OCI-LY7 (cell line): ENCODE data around the gene CA5A.

Source experiments
- EZH2phosphoT487 ChIP-seq: fragments of 200-600 bp; sonication (generic); IDR thresholded peaks from 2 replicates; pipeline ENCODE4 v1.6.1; 2018; ENCODE audit warnings: low read depth, borderline replicate concordance, mild to moderate bottlenecking, mixed run types, antibody characterized with exemption, low read length, moderate library complexity, mixed read lengths
- TF ChIP-seq, protein P1 (sequence below): fragments of 200-600 bp; sonication (generic); conservative IDR thresholded peaks from 2 replicates; pipeline ENCODE4 v1.5.1; 2014; ENCODE audit warnings: mild to moderate bottlenecking, antibody characterized with exemption, low read length, moderate library complexity, mixed read lengths

DNA sequence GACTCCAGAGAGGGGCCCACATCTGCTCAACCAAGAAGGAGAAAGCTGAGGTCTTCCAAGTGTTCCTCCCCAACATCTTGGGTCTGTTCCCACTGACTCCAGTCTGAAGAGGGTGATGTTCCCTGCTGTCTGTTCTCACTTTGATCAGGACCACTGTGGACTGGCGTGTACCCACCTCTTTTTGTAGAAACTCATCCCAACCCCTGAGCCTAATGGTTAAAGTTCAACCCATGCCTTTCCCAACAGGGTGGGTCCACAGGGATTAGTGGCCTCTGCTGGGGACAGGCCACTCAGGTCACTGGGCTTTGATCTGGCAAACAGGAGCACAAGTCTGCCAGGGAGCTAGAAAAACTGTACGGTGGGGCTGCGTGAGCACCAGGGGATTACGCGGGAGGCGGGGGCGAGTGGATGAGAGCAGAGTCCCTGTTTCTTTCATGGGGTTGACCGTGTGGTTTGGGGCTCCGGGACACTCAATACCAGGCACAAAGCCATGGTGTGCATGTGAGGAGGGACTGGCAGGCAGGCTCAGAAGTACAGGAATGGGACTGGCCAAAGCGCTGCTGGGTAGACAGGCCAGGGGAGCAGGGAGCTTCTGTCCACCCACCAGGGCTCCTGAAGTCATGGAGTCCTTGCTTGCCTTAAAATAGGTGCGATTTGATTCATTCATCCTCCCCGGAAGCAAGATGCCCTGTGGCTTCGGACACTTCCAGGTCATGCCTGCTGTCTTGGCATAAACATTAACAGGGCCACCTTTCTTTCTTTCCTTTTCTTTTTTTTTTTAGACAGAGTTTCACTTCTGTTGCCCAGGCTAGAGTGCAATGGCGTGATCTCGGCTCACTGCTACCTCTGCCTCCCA lies at the start of gene CA5A:
- TF ChIP-seq, protein P1, sequence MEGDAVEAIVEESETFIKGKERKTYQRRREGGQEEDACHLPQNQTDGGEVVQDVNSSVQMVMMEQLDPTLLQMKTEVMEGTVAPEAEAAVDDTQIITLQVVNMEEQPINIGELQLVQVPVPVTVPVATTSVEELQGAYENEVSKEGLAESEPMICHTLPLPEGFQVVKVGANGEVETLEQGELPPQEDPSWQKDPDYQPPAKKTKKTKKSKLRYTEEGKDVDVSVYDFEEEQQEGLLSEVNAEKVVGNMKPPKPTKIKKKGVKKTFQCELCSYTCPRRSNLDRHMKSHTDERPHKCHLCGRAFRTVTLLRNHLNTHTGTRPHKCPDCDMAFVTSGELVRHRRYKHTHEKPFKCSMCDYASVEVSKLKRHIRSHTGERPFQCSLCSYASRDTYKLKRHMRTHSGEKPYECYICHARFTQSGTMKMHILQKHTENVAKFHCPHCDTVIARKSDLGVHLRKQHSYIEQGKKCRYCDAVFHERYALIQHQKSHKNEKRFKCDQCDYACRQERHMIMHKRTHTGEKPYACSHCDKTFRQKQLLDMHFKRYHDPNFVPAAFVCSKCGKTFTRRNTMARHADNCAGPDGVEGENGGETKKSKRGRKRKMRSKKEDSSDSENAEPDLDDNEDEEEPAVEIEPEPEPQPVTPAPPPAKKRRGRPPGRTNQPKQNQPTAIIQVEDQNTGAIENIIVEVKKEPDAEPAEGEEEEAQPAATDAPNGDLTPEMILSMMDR: no peak
- TF ChIP-seq EZH2phosphoT487: no peak
